Measurements from ENCODE around the gene MOCOS.

- TF ChIP-seq CTCF (IDR thresholded peaks at IDR 0.05; ENCODE audit: low read length) (no peak), EZH2 (IDR thresholded peaks at IDR 0.05; ENCODE audit: borderline replicate concordance, low read length) (no peak)
These were observed 110.9 kb downstream of the MOCOS start for GRCh38 chr18:36298126-36298741.

Measured in OCI-LY1 (cell line).